GM21360 (cell line): ENCODE results near the gene PNRC1.
"Not testable (repeated sequence)": the region's sequence is repeated elsewhere in the genome, so short reads cannot be mapped to it uniquely, and the experiment has no call there.

ENCODE experiments used
- ATAC-seq: cut with Tn5 transposase; IDR thresholded peaks from one replicate; pipeline ENCODE4 v1.9.1; 2021; ENCODE audit warnings: mild to moderate bottlenecking, moderate library complexity; ENCODE audit not compliant: unreplicated experiment

The PNRC1 gene

DNA sequence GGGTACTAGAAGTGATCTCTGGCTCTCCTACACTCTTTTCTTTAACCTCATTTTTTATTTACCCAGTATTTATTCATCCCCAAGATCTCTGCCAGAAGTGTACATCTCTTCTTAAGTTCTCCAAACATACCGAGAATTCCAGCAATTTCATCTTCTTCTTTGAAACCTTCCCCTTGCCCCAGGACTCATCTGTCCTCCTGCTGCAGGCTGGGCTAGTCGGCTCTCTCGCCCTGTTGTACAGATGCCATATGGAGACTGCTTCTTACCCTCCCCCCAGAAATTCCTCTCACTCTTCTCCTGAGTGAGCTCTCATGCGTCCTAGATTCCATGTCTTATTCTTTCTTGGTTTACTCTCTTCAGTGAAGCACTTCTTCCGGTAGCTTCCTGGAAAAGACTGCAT, 21.9 kb upstream of the PNRC1 start:
- no peak for ATAC-seq

DNA sequence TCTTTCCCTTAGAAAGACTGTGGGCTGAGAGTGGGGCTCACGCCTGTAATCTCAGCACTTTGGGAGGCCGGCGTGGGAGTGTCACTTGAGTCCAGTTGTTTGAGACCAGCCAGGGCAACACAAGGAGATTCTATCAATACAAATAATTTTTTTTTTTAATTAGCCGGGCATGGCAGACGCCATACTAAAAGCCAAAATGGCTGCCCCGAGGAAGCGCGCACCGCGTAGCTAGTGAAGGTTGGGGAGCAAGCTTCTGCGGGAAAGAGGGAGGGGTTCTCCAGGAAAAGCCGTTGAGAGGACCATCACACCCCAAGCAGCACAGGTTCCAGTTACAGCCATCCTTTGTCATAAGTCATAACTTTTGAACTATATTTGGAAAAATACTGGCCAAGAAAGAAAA, 21.3 kb upstream of the PNRC1 start:
- no peak for ATAC-seq

DNA sequence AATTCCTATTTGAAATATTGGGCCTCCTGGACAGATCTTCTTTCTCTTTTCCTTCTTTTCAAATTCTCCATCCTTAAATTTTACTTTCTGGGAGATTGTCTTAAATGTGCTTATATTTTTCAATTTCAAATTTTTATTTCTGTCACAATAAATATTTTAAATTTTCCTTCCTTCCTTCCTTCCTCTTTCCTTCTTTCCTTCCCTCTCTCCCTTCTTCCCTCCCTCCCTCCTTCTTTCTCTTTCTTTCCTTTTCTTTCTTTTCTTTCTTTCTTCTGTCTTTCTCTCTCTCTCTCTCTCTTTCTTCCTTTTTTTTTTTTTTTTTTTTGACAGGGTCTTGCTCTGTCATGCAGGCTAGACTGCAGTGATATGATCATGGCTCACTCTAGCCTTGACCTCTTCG, 16.7 kb upstream of the PNRC1 start:
- ATAC-seq, result no peak

DNA sequence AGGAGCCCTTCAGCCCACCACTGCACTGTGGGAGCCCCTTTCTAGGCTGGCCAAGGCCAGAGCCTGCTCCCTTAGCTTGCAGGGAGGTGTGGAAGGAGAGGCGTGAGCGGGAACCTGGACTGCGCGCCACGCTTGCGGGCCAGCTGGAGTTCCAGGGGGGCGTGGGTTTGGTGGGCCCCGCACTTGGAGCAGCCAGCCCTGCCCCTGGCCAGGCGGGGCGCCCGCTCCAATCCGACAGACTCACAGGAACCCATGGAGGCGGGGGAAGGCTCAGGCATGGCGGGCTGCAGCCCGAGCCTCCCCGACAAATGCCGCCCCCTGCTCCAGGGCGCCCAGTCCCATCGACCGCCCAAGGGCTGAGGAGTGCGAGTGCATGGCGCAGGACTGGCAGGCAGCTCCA, 15.6 kb upstream of the PNRC1 start:
- ATAC-seq, result not testable (repeated sequence)

DNA sequence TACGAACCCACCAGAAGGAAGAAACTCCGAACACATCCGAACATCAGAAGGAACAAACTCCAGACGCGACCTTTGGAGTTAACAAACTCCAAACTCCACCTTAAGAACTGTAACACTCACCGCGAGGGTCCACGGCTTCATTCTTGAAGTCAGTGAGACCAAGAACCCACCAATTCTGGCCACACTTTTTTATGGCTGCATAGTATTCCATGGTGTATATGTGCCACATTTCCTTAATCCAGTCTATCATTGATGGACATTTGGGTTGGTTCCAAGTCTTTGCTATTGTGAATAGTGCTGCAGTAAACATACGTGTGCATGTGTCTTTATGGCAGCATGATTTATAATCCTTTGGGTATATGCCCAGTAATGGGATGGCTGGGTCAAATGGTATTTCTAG, 14.4 kb upstream of the PNRC1 start:
- ATAC-seq, result not testable (repeated sequence)

DNA sequence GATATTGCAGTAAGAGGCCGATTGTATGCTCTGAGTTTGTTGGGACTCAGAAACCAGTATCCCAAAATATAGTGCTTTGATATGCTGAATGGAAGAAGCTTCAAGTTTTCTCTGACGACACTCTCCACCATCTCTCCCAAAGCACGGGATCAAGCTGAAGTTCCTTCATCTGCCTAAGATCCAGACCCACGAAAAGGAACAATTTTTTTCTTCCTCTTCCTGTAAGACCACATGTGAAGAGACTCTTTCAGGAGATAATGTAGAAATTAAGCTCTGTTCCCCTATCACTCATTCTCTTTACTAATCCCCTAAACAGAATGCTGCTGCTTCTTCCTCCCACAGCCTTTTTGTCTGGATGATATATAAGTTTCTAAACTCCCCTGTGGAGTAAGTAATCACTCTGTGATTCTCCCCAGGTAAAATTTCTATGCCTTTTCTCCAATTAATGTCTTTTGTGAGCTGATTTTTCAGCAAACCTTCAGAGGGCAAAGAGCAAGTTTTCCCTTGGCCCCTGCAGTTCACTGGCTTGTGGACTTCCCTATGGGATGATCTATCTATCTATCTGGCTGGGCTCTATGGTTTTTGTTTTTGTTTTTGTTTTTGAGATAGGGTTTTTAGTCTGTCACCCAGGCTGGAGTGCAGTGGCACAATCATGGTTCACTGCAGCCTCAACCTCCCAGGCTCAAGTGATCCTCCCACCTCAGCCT, 13.5 kb upstream of the PNRC1 start:
- ATAC-seq, result no peak

DNA sequence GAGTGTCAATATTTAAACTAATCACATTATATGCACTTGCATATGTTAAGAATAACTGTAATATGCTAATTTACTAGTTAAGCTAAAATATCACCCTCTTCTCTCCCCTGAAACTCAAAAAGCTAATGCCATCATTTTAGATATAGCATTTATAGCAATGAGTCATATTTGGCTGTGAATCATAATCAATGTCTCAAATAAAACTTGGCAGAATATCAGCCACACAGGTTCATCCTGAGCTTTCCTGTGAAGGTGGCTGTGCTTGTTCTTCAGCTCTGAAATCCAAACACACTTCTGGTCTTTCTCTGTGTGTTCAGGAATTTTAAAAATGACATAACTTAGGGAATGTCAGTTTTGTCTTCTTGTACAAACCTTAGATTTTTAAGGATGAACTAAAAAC, 12.8 kb upstream of the PNRC1 start:
- no peak for ATAC-seq

DNA sequence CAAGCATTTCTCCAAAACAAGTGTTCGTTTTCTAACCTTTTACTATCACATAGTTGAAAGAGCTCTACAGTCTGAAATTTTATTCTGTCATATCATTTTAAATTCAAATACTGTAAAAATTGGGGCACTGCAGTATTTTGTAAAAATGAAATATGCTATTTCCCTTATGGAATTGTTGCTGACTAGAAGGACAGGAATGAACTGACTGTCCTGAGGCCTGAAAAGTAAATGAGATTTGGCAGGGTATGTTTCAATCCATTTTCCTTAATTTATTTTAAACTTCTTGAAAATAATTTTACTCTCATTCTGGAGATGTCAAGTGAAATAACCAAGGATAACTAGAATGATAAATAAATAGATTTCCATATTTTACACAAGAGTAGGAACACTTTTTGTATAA, 11.9 kb upstream of the PNRC1 start:
- ATAC-seq, result no peak

DNA sequence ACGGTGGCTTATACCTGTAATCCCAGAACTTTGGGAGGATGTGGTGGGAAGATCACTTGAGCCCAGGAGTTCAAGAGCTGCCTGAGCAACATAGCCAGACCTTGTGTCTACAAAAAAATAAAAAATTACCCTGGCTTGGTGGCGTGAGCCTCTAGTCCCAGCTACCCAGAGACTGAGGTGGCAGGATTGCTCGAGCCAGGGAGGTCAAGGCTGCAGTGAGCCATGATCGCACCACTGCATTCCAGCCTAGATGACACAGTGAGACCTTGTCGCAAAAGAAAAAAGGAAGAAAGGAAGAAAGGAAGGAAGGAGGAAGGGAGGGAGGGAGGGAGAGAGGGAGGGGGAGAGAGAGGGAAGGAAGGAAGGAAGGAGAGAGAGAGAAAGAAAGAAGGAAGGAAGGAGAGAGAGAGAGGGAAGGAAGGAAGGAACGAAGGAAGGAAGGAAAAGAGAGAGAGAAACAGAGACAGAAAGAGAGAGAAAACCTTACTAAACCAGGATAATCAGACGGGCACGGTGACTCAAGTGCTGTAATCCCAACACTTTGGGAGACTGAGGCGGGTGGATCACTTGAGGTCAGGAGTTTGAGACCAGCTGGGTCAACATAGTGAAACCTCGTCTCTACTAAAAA, 10.9 kb upstream of the PNRC1 start:
- ATAC-seq, result no peak

DNA sequence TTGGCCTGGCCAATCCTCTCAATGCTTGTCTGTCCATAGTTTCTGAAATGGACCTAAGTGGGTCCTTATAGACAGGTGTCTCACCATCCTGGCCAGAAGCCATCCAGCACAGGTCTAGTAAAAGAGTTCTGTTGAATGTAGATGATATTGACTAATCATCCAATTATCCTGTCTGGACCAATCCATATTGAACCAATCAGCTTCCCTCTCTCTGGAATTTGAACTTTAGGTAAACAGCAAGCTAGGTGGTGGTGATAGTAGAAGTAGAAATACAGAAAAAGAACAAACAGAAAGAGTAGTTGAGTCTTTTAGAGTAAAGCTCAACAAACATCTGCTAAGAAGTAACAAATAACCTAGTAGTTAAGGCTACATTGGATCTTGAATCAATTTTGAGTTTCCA, 9.5 kb upstream of the PNRC1 start:
- ATAC-seq, result no peak

DNA sequence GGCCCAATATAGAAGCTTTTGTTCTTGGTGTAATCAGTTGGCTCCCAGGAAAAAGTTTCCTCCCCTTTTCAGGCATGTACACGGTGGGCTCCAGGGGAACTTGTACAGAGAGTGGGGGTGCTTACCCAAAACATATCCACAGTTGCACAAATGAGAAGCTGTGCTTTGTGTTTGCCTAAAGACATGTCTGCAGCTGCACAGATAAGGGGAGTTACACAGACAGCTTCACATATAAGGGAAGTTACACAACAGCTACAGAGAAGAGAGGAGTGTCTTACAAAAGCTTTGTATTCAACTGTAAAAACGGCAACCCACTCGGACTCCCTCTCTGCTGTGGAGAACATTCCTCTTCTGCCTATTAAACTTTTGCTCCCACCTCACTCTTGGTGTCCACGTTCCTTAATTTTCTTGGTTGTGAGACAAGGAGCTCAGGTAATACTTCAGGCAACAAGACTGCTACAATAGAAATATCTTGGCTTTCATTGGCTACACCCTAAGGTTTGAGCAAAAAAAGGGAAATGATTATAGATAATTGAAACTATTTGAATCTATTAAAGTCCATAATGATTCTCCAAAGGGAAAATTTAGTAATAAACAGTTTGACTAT, 7.4 kb upstream of the PNRC1 start:
- no peak for ATAC-seq

DNA sequence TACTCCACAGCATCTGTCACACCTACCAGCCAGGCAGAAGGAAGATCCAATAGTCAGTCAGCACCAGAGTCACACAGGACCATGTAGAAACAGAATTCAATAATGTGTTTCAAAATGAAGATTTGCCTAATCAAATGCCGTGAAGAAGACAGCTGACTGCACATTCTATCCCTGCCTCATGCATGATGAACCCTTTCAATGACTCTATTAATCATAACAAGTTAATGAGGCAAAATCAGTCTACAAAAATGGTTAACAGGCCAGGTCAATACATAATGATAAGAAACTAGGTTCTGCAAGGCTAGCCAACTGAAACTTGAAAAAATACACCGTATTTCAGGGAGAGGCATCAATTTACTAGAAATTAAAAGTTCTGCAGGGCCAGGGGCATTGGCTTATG, 6.7 kb upstream of the PNRC1 start:
- no peak for ATAC-seq

DNA sequence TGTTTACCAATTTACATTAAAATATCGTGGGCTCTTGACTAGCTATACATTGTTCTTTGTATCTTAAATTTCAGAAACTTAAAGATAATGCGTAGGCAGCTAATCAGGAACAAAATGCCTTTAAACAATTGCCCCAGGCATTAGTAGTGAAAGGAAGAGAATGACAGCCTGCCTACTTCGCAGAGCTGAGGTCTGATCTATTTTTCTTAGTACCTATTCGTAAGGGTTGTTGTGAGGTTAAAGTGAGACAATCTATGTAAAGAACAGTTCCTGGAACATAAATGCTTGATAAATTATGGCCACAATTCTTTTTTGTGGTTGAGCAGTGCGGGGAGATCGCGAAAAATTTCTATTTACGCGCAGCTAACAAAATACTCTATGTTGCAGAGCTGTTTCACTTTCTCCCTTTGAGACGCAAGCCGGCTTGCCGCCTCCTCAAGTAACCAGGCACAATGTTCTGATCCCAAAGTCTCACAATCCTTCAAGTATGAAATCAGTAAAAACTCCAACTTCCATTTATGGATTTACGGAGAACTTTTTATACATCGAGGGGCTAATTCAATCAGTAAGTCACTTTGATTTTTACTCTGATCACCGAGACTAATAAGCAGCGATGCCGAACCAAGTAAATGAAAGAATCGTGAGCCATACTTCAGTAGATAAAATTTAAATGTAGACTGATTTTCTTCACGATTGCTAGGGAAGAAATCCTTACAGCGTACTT, 878 bp upstream of the PNRC1 start:
- no peak for ATAC-seq

DNA sequence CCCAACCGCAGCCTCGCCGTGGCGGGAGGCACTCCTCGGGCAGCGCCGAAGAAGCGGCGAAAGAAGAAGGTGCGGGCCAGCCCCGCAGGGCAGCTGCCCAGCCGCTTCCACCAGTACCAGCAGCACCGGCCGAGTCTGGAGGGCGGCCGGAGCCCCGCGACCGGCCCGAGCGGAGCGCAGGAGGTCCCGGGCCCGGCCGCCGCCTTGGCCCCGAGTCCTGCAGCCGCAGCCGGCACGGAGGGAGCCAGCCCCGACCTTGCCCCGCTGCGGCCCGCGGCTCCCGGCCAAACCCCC, 525 bp downstream of the PNRC1 start:
- no peak for ATAC-seq

DNA sequence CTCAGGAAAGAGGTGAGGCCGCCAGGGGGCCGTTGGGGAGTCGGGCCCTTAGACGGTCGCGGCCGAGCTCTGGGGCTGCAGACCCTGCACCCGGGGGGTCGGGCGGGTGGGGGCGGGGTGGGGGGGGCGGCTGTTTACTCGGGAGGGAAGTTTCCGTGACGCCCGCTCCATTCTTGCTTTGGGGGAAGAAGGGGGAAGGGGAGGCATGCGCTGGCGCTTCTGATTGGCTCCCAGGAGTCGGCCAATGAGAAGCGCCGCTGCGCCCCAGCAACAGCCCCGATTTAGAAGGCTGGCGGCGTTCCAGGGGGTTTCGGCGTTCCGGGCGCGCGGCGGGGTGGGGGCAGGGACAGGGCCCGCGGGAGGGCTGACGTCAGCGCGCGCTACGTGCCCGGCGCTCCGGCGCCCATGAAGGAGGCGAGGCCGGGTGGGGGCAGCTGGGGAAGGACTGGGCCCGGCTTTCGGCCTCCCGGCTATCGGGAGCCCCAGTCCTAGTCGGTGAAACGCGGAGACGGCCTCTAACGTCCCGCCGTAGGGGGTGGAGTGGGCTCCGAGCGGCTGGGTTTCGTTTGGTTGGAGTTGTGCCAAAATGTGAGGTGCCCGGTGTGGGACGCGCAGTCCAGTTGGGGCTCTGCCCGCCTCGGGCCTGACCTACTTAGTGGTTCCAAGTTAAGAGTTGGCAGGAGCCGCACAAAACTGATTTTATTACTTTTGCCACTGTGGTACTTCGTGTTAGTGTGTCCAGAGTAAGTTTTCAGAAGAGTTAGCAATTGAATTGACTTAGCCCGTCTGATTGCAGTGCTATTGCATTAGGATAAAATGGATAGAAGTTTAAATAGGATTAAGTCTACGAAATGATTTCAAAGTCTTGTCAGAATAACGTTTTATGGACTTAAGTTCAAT, 1.1 kb downstream of the PNRC1 start:
- ATAC-seq, result peak; percentile 58

DNA sequence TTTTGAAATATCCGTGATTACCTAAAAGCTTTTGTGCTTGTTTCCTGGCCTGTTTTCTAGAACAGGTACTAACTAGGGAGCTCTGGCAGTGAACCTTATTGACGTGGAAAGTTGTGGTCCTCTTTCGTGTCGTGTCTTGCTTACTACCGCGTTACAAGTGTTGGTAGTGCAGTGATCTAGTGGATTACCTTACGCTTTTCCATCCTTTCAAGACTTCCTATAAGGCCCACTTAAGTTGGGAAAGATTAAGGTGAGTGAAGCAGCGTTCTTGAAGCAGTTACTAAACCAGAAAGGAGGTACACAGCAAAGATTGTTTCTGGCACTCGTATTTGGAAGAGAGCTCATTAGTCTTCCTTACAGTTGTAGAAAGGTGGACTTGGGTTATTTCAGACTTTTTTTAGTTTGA, 1.9 kb downstream of the PNRC1 start:
- no peak for ATAC-seq

DNA sequence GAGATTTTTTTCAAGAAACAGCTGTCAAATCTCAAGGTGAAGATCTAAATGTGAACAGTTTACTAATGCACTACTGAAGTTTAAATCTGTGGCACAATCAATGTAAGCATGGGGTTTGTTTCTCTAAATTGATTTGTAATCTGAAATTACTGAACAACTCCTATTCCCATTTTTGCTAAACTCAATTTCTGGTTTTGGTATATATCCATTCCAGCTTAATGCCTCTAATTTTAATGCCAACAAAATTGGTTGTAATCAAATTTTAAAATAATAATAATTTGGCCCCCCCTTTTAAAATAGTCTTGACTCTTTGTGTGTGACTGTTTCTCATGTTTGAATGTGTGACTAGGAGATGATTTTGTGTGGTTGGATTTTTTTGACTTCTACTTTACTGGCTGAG, 4.0 kb downstream of the PNRC1 start:
- ATAC-seq, result no peak

DNA sequence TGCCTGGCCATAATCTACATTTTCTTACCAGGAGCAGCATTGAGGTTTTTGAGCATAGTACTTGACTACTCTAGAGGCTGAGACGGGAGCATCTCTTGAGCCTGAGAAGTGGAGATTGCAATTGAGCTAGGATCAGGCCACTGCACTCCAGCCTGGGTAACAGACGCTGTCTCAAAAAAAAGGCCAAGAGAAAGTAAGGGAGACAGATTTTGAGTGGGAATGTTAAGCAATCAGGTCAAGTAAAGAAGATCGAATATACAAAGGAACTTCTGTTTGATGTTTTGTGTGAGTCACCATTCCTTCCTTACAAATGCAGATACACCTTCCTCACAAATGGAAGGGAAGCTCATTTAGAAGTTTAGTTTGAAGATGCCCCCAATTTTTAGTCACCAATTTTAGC, 4.4 kb downstream of the PNRC1 start:
- no peak for ATAC-seq

DNA sequence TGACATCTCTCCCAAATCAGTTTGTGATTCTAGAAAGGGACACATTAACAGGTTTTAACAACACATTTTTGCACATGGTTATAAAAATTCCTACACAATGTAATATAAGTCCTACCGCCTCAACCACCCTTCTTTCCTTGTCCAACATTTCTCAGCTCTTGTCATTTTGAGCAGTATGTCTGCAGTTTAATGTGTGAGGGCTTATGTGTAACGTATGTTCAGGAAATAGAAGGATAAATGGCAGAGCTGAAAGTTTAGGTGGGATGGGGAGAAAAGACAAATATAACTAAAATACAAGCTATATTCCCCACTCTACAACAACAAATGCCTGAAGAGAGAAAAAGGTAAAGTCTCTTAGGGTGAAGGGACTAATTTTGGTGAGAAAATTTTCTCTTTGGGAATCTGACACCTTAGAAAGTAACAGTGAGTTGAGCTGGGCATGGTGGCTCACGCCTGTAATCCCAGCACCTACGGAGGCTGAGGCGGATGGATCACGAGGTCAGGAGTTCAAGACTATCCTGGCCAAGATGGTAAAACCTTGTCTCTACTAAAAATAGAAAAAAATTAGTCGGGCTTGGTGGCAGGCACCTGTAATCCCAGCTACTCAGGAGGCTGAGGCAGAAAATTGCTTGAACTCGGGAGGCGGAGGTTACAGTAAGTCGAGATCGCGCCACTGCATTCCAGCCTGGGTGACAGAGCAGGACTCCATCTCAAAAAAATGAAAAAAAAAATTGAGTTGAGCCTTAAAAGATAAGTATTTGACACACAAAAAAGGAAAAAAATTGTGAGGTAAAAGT, 5.1 kb downstream of the PNRC1 start:
- no peak for ATAC-seq

DNA sequence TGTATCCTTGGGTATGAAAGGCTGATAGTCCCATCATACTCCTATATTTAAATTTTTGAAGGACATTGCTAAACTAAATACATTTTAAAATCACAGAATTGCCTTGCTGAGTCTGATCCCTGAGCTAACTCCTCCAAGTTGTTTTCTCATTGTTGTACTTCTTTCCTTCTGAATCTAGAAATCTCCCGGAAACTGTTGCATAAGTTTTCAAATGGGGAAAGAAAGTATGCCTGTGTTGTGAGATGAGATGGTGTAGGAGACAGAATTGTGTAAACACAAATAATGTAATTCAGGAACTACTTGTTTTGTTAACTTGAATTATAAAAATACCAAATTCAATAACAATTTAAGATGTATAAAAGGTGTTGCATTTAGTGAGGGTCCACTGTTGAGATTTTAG, 7.3 kb downstream of the PNRC1 start:
- no peak for ATAC-seq
